GM06990 (cell line): ENCODE measurements around the gene APC2.
"Not testable (repeated sequence)": the region's sequence is repeated elsewhere in the genome, so short reads cannot be mapped to it uniquely, and the experiment has no call there.

ENCODE experiments used
- DNase-seq: peaks from one replicate; pipeline ENCODE4 v3.0.0-alpha.2; 2011; ENCODE audit not compliant: insufficient read length; ENCODE audit errors: extremely low read depth
- H3K27me3 ChIP-seq: replicated peaks from 2 replicates; pipeline ENCODE4 v1.6.0; 2011; ENCODE audit warnings: low read length; ENCODE audit not compliant: control insufficient read depth, insufficient read depth
- H3K36me3 ChIP-seq: 2 replicates; pipeline ENCODE4 v1.5.1; 2011; ENCODE audit warnings: low read length; ENCODE audit not compliant: control insufficient read depth, insufficient read depth
- H3K4me3 ChIP-seq: replicated peaks from 2 replicates; pipeline ENCODE4 v1.5.1; 2011; ENCODE audit warnings: low read depth, mild to moderate bottlenecking, control low read depth, low read length
- CTCF ChIP-seq: IDR thresholded peaks from 2 replicates; pipeline ENCODE4 v1.5.1; 2011; ENCODE audit warnings: low read length, control low read depth, mild to moderate bottlenecking, inconsistent platforms; ENCODE audit not compliant: insufficient read depth, poor library complexity, severe bottlenecking

APC2 gene

DNA sequence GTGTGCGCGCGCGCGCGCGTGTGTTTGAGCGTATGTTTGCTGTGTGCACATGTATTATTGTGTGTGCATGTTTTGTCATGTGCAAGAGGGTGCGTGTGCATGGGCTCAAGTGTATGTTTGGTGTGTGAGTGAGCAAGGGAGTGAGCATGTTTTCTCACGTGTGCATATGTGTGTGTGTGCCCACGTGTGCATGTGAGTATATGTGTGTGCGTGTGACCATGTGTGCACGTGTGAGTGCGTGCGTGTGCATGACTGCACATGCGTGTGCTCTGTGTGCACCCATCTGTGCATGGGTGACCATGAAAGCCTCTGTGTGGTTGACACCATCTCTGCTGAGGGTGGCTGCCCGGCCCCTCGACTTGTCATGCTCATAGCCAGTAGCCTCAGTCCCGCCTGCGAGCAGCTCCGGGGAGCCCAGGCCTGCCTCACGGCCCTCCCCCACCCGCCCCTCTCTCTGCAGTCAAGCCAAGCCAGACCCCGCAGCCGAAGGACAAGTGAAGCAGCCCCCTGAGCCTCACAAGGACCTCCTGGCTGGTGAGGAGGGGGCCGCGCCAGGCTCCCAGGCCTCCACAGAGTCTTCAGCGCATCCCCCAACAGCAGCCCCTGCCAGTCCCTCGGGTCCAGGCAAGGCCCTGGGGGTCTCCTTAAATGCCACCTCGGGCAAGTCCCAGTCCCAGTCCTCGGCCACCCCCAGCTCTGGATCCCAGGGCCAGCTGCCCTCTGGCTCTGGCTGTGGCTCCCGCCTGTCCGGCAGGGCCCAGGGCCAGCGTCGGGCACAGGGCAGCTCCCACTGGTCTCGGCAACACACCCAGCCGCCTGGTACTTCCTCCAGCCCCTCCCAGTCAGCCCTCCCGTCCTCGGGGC, 47.0 kb downstream of the APC2 start:
- TF ChIP-seq CTCF, result no peak
- H3K36me3 ChIP-seq, result no peaks in the 10 kb centered on the region
- no peaks in the 10 kb centered on the region; the same call in 1 of the 2 replicates for H3K27me3 ChIP-seq
- no peak overlapping the region for H3K4me3 ChIP-seq
- DNase-seq, result no peak

DNA sequence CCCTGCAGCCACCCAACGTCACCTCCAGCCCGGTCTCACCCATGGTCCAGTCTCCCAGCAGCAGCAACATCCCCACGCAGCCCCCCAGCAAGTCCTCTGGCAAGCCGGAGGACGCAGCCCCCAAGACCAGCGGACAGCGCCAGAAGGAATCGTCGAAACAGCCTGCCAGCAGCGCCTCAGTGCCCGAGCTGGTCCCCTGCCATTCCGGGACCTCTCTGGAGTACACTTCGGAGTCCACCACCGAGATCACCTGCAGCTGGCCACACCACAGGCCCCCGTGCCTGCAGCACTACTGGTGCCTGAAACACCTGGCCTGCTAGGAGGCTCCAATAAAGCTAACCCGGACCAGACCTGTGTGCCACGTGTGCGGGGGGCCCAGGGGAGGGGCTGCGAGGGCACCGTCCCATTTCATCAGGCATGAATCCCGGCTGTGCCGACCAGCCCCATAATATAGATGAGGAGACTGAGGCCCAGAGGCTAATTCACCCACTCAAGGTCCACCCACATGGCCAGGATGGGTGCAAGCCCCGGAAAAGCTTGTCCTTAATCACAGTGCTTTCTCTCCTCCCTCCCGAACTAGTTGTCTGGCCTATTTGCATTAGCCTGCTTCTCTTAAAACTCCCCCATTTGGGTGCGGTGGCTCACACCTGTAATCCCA, 47.8 kb downstream of the APC2 start:
- Histone ChIP-seq H3K27me3 (no peaks in the 10 kb centered on the region; the same call in 1 of the 2 replicates), H3K4me3 (no peak overlapping the region), H3K36me3 (no peaks in the 10 kb centered on the region)
- TF ChIP-seq CTCF, result no peak
- DNase-seq, result no peak

DNA sequence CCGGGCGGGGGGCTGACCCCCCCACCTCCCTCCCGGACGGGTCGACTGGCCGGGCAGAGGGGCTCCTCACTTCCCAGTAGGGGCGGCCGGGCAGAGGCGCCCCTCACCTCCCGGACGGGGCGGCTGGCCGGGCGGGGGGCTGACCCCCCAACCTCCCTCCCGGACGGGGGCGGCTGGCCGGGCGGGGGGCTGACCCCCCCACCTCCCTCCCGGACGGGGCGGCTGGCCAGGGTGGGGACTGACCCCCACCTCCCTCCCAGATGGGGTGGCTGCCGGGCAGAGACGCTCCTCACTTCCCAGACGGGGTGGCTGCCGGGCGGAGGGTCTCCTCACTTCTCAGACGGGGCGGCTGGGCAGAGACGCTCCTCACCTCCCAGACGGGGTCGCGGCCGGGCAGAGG, 49.3 kb downstream of the APC2 start:
- DNase-seq, H3K36me3 ChIP-seq, H3K27me3 ChIP-seq, H3K4me3 ChIP-seq: not testable (repeated sequence)

DNA sequence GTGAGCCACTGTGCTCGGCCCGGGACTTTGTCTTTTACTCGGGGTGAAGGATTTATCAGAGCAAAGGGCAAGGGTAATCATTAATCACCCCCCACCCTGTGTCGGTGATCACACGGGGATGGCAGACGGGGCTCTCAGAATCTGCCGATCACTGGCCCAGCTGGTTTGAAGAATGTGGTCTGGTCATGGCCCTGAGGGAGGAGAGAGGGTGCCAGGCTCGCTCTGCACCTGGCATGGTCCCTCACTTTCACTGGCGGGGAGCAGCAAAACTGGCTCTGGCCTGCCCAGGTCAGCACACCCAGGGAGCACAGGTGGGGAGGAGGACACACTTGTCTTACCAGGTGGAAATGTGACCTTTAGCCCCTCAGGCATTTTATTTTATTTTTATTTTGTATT, 51.3 kb downstream of the APC2 start:
- H3K27me3 ChIP-seq, result no peaks in the 10 kb centered on the region; the same call in 1 of the 2 replicates

DNA sequence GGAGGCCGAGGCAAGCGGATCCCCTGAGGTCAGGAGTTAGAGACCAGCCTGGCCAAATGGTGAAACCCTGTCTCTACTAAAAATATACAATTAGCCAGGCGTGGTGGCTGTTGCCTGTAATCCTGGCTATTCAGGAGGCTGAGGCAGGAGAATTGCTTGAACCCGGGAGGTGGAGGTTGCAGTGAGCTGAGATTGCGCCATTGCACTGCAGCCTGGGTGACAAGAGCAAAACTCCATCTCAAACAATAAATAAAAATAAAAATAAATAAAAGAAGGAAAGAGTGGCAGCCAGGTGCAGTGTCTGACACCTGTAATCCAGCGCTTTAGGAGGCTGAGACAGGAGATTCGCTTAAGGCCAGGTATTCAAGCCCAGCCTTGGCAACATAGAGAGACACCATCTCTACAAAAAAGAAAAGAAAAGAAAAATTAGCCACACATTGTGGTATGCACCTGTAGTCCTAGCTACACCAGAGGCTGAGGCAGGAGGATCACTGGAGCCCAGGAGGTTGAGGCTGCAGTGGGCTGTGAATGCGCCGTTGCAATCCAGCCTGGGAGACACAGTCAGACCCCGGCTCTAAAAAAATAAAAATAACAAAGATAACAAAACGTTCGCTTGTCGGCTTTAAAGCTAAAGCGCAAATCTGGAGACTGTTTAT, 52.6 kb downstream of the APC2 start:
- no peak for DNase-seq
- Histone ChIP-seq H3K4me3 (no peak overlapping the region), H3K36me3 (no peaks in the 10 kb centered on the region), H3K27me3 (no peaks in the 10 kb centered on the region; the same call in 1 of the 2 replicates)
- TF ChIP-seq CTCF, result no peak

More for the DNA sequence above, 51.3 kb downstream of the APC2 start:
- Histone ChIP-seq H3K36me3 (no peaks in the 10 kb centered on the region), H3K4me3 (no peak overlapping the region)
- no peak for TF ChIP-seq CTCF
- no peak for DNase-seq
